Neural cell (in vitro differentiated cells): ENCODE results near the gene MYO5A.

Source experiments
- CTCF ChIP-seq: fragments of 450-650 bp; IDR thresholded peaks from 2 replicates; pipeline ENCODE4 v1.5.1; 2014; ENCODE audit warnings: antibody characterized with exemption, mild to moderate bottlenecking, moderate library complexity; ENCODE audit not compliant: poor library complexity, severe bottlenecking
- EP300 ChIP-seq: fragments of 450-650 bp; conservative IDR thresholded peaks from 2 replicates; pipeline ENCODE4 v1.6.1; 2014; ENCODE audit warnings: antibody characterized with exemption, mild to moderate bottlenecking, moderate library complexity; ENCODE audit not compliant: poor library complexity, severe bottlenecking
- MXI1 ChIP-seq: fragments of 450-650 bp; conservative IDR thresholded peaks from 2 replicates; pipeline ENCODE4 v1.6.1; 2014; ENCODE audit warnings: antibody characterized with exemption, mild to moderate bottlenecking; ENCODE audit not compliant: poor library complexity, severe bottlenecking
- POLR2AphosphoS5 ChIP-seq: IDR thresholded peaks from 2 replicates; pipeline ENCODE4 v1.6.1; 2012
- TF ChIP-seq, protein P1 (sequence below): IDR thresholded peaks from 2 replicates; pipeline ENCODE4 v1.6.1; 2012; ENCODE audit warnings: borderline replicate concordance

DNA sequence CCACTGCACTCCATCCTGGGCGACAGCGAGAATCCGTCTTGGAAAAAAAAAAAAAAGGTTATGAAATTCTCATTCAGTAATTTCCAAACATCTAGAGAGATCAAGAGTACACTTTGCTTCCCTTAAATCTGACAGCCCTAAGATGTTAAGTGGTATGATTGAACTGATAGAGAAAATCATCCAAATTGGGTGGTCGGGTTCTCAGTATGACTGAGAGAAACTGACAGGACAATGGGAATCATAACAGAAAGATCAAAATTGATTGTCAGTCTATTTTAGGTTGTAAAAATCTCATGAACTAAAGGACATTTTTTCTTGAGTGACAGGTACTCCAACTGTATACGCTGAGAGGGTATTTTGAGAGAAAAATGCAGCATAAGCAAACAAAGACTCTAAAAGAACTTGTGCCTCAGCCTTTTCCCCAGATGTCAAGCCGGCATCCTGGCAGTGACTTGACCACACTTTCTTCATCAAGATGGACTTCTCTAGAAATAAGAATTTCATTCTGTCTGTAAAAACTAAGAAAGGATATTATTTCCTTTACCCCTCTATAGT lies 65.8 kb downstream of the MYO5A start:
- TF ChIP-seq CTCF = no peak
- TF ChIP-seq EP300 = peak; percentile 96
- TF ChIP-seq POLR2AphosphoS5 = peak; percentile 76
- TF ChIP-seq, protein P1, sequence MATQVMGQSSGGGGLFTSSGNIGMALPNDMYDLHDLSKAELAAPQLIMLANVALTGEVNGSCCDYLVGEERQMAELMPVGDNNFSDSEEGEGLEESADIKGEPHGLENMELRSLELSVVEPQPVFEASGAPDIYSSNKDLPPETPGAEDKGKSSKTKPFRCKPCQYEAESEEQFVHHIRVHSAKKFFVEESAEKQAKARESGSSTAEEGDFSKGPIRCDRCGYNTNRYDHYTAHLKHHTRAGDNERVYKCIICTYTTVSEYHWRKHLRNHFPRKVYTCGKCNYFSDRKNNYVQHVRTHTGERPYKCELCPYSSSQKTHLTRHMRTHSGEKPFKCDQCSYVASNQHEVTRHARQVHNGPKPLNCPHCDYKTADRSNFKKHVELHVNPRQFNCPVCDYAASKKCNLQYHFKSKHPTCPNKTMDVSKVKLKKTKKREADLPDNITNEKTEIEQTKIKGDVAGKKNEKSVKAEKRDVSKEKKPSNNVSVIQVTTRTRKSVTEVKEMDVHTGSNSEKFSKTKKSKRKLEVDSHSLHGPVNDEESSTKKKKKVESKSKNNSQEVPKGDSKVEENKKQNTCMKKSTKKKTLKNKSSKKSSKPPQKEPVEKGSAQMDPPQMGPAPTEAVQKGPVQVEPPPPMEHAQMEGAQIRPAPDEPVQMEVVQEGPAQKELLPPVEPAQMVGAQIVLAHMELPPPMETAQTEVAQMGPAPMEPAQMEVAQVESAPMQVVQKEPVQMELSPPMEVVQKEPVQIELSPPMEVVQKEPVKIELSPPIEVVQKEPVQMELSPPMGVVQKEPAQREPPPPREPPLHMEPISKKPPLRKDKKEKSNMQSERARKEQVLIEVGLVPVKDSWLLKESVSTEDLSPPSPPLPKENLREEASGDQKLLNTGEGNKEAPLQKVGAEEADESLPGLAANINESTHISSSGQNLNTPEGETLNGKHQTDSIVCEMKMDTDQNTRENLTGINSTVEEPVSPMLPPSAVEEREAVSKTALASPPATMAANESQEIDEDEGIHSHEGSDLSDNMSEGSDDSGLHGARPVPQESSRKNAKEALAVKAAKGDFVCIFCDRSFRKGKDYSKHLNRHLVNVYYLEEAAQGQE = peak; percentile 49
- no peak for TF ChIP-seq MXI1
